Activated T-cell treated with anti-CD3 and anti-CD28 coated beads, Interleukin-2, amount 50 U/mL, for 24 hours (primary cell): ENCODE results near the gene MRPL21.

ENCODE experiments used
- DNase-seq: peaks from one replicate; pipeline ENCODE4 v3.0.0-alpha.2; 2020
- H3K27ac Mint-ChIP-seq: 2 replicates; pipeline ENCODE4 v1.8.0; 2020; ENCODE audit warnings: mild to moderate bottlenecking, mixed read lengths
- H3K27me3 Mint-ChIP-seq: 2 replicates; pipeline ENCODE4 v1.8.0; 2020; ENCODE audit warnings: mixed read lengths
- H3K36me3 Mint-ChIP-seq: 2 replicates; pipeline ENCODE4 v1.8.0; 2020; ENCODE audit warnings: low read depth, mixed read lengths
- H3K4me1 Mint-ChIP-seq: 2 replicates; pipeline ENCODE4 v1.8.0; 2020; ENCODE audit warnings: low read depth, mixed read lengths
- H3K4me3 Mint-ChIP-seq: 2 replicates; pipeline ENCODE4 v1.8.0; 2020; ENCODE audit warnings: mild to moderate bottlenecking, moderate library complexity, mixed read lengths
- H3K9me3 Mint-ChIP-seq: 2 replicates; pipeline ENCODE4 v1.8.0; 2020; ENCODE audit warnings: mixed read lengths

Gene MRPL21

GRCh38 chr11:68854273-68854958, 49.2 kb downstream of the MRPL21 start:
- H3K27me3 Mint-ChIP-seq: peaks cover 42% of the 10 kb centered on the region
- no peak overlapping the region for H3K4me3 Mint-ChIP-seq
- no peak for DNase-seq
- no peaks in the 10 kb centered on the region for H3K36me3 Mint-ChIP-seq
- H3K27ac Mint-ChIP-seq: no peak overlapping the region
- no peaks in the 10 kb centered on the region for H3K9me3 Mint-ChIP-seq
- peaks cover 2% of the 10 kb centered on the region for H3K4me1 Mint-ChIP-seq

GRCh38 chr11:68852628-68853027, 51.0 kb downstream of the MRPL21 start:
- no peaks in the 10 kb centered on the region for H3K9me3 Mint-ChIP-seq
- H3K36me3 Mint-ChIP-seq: no peaks in the 10 kb centered on the region
- no peak overlapping the region for H3K27ac Mint-ChIP-seq
- H3K27me3 Mint-ChIP-seq: peaks cover 45% of the 10 kb centered on the region
- no peak for DNase-seq
- H3K4me3 Mint-ChIP-seq: no peak overlapping the region
- peaks cover 2% of the 10 kb centered on the region for H3K4me1 Mint-ChIP-seq

- H3K4me1 Mint-ChIP-seq: peaks cover 10% of the 10 kb centered on the region
- no peak overlapping the region for H3K27ac Mint-ChIP-seq
- no peaks in the 10 kb centered on the region for H3K9me3 Mint-ChIP-seq
- DNase-seq: no peak
- H3K36me3 Mint-ChIP-seq: no peaks in the 10 kb centered on the region
- peaks cover 23% of the 10 kb centered on the region for H3K27me3 Mint-ChIP-seq
- no peak overlapping the region for H3K4me3 Mint-ChIP-seq
These were observed 55.2 kb downstream of the MRPL21 start for GRCh38 chr11:68848429-68848828.

- no peaks in the 10 kb centered on the region for H3K9me3 Mint-ChIP-seq
- peaks cover 13% of the 10 kb centered on the region for H3K27me3 Mint-ChIP-seq
- no peak overlapping the region for H3K27ac Mint-ChIP-seq
- H3K36me3 Mint-ChIP-seq: no peaks in the 10 kb centered on the region
- H3K4me1 Mint-ChIP-seq: peaks cover 17% of the 10 kb centered on the region
- H3K4me3 Mint-ChIP-seq: no peak overlapping the region
- DNase-seq: no peak
These were observed 56.2 kb downstream of the MRPL21 start for GRCh38 chr11:68847395-68847794.

GRCh38 chr11:68845351-68846002, 58.2 kb downstream of the MRPL21 start:
- Mint-ChIP-seq H3K4me1 (peaks cover 23% of the 10 kb centered on the region), H3K36me3 (no peaks in the 10 kb centered on the region), H3K9me3 (no peaks in the 10 kb centered on the region), H3K27ac (no peak overlapping the region), H3K4me3 (no peak overlapping the region), H3K27me3 (peaks cover 3% of the 10 kb centered on the region)
- DNase-seq: no peak

GRCh38 chr11:68844801-68845200, 58.8 kb downstream of the MRPL21 start:
- H3K36me3 Mint-ChIP-seq: no peaks in the 10 kb centered on the region
- H3K9me3 Mint-ChIP-seq: no peaks in the 10 kb centered on the region
- H3K27me3 Mint-ChIP-seq: peaks cover 3% of the 10 kb centered on the region
- no peak overlapping the region for H3K4me3 Mint-ChIP-seq
- peaks cover 29% of the 10 kb centered on the region for H3K4me1 Mint-ChIP-seq
- no peak overlapping the region for H3K27ac Mint-ChIP-seq
- no peak for DNase-seq

GRCh38 chr11:68844376-68844775, 59.3 kb downstream of the MRPL21 start:
- H3K36me3 Mint-ChIP-seq: no peaks in the 10 kb centered on the region
- H3K9me3 Mint-ChIP-seq: no peaks in the 10 kb centered on the region
- DNase-seq: no peak
- no peak overlapping the region for H3K27ac Mint-ChIP-seq
- peak overlapping the region; percentile 80 for H3K4me3 Mint-ChIP-seq
- H3K27me3 Mint-ChIP-seq: peaks cover 3% of the 10 kb centered on the region
- peaks cover 34% of the 10 kb centered on the region for H3K4me1 Mint-ChIP-seq

- peaks cover 37% of the 10 kb centered on the region for H3K4me1 Mint-ChIP-seq
- peak; percentile 85 for DNase-seq
- H3K27ac Mint-ChIP-seq: peak overlapping the region; percentile 86
- peaks cover 3% of the 10 kb centered on the region for H3K27me3 Mint-ChIP-seq
- no peaks in the 10 kb centered on the region for H3K36me3 Mint-ChIP-seq
- H3K9me3 Mint-ChIP-seq: no peaks in the 10 kb centered on the region
- H3K4me3 Mint-ChIP-seq: peak overlapping the region; percentile 80
These were observed 59.8 kb downstream of the MRPL21 start for GRCh38 chr11:68843703-68844312.

- Mint-ChIP-seq H3K27me3 (no peaks in the 10 kb centered on the region), H3K27ac (peak overlapping the region; percentile 86), H3K36me3 (no peaks in the 10 kb centered on the region), H3K4me1 (peaks cover 42% of the 10 kb centered on the region), H3K4me3 (peak overlapping the region; percentile 80), H3K9me3 (no peaks in the 10 kb centered on the region)
- DNase-seq: peak; percentile 66
These were observed 60.5 kb downstream of the MRPL21 start for GRCh38 chr11:68843052-68843561.

- peak overlapping the region; percentile 80 for H3K4me3 Mint-ChIP-seq
- peaks cover 48% of the 10 kb centered on the region for H3K4me1 Mint-ChIP-seq
- H3K27me3 Mint-ChIP-seq: no peaks in the 10 kb centered on the region
- DNase-seq: no peak
- H3K36me3 Mint-ChIP-seq: no peaks in the 10 kb centered on the region
- H3K9me3 Mint-ChIP-seq: no peaks in the 10 kb centered on the region
- peak overlapping the region; percentile 86 for H3K27ac Mint-ChIP-seq
These were observed 61.1 kb downstream of the MRPL21 start for GRCh38 chr11:68842427-68843051.

GRCh38 chr11:68841718-68842426, 61.8 kb downstream of the MRPL21 start, which contains the start of gene CPT1A:
CPT1A (minus strand) TSS chr11:68841916; CDS start chr11:68815474, 26,442 bp downstream.
- Mint-ChIP-seq H3K27ac (peak within 1 kb of the TSS; percentile 86), H3K9me3 (no peaks in the 10 kb centered on the region), H3K27me3 (no peaks in the 10 kb centered on the region), H3K4me3 (peak within 1 kb of the TSS; percentile 82), H3K4me1 (peaks cover 54% of the 10 kb centered on the region), H3K36me3 (no peaks in the 10 kb centered on the region)
- DNase-seq: peak; percentile 80
